Hematopoietic multipotent progenitor cell (in vitro differentiated cells): ENCODE measurements around the gene TMEM240. TPM values are rescaled to one million over a fixed set of nuclear protein-coding genes. Genes with fewer than 3 reads are reported as not detected.
"Not testable (repeated sequence)": the region's sequence is repeated elsewhere in the genome, so short reads cannot be mapped to it uniquely, and the experiment has no call there.

Experiments
- DNase-seq, 3 donors: peaks; one replicate each; pipeline ENCODE4 v3.0.0-alpha.2; 2011 to 2015; ENCODE audit warnings: low read depth in 2 of 3, low spot score in 2 of 3
- total RNA-seq: library from RNA; depleted of rRNA; stranded (reverse); fragments of >200 nt; gene quantifications from one replicate; pipeline ENCODE4 v1.2.3, GENCODE V29; 2012

The TMEM240 gene
- total RNA-seq, 1 donor: 1.1 TPM

- DNase-seq: no peak
Observed at GRCh38 chr1:1527092-1527816, 13.2 kb downstream of the TMEM240 start.

GRCh38 chr1:1526476-1526875 is 13.9 kb downstream of the TMEM240 start:
- not testable (repeated sequence) for DNase-seq

GRCh38 chr1:1524750-1525383 is 15.6 kb downstream of the TMEM240 start:
- DNase-seq: not testable (repeated sequence)

GRCh38 chr1:1523651-1524050 is 16.8 kb downstream of the TMEM240 start:
- not testable (repeated sequence) for DNase-seq

- not testable (repeated sequence) for DNase-seq
Observed at GRCh38 chr1:1523226-1523625, 17.2 kb downstream of the TMEM240 start.

GRCh38 chr1:1522536-1522935 is 17.9 kb downstream of the TMEM240 start:
- not testable (repeated sequence) for DNase-seq

- DNase-seq: no peak
Observed at GRCh38 chr1:1521331-1521730, 19.1 kb downstream of the TMEM240 start.

GRCh38 chr1:1519805-1520505 is 20.5 kb downstream of the TMEM240 start:
- DNase-seq: not testable (repeated sequence)

GRCh38 chr1:1518621-1519007 is 21.8 kb downstream of the TMEM240 start:
- DNase-seq: not testable (repeated sequence)

- no peak for DNase-seq
Observed at GRCh38 chr1:1517973-1518620, 22.3 kb downstream of the TMEM240 start.

GRCh38 chr1:1516923-1517322 is 23.5 kb downstream of the TMEM240 start:
- not testable (repeated sequence) for DNase-seq

GRCh38 chr1:1514376-1514775 is 26.0 kb downstream of the TMEM240 start:
- DNase-seq: not testable (repeated sequence)

- not testable (repeated sequence) for DNase-seq
Observed at GRCh38 chr1:1513675-1514074, 26.7 kb downstream of the TMEM240 start.

- DNase-seq: not testable (repeated sequence)
Observed at GRCh38 chr1:1512425-1512824, 28.0 kb downstream of the TMEM240 start.

GRCh38 chr1:1511533-1512285 is 28.7 kb downstream of the TMEM240 start, which contains the start of gene ATAD3A:
TSS of gene ATAD3A (plus strand) at chr1:1512162. CDS start at chr1:1512269, 107 bp downstream.
- DNase-seq: peak; percentile 90 to 98 (median 98)

GRCh38 chr1:1510912-1511532 is 29.4 kb downstream of the TMEM240 start:
- peak in 2 of 3 donors; percentile 24 to 31 for DNase-seq

- DNase-seq: not testable (repeated sequence)
Observed at GRCh38 chr1:1509465-1509850, 31.0 kb downstream of the TMEM240 start.

GRCh38 chr1:1508775-1509464 is 31.5 kb downstream of the TMEM240 start:
- DNase-seq: not testable (repeated sequence)

- DNase-seq: no peak
Observed at GRCh38 chr1:1507305-1507704, 33.1 kb downstream of the TMEM240 start.
